Stimulated activated CD8-positive, alpha-beta memory T cell treated with anti-CD3 and anti-CD28 coated beads, Interleukin-4, amount 100 ng/mL, for 1 hour (primary cell): ENCODE measurements around the gene SPRY2.
"Not testable (repeated sequence)": the region's sequence is repeated elsewhere in the genome, so short reads cannot be mapped to it uniquely, and the experiment has no call there.

Experiments
- DNase-seq, 2 donors: peaks; one replicate each; pipeline ENCODE4 v3.0.0-alpha.2; 2020; ENCODE audit warnings: low read depth in 2 of 2, low spot score in 1 of 2

The SPRY2 gene

DNA sequence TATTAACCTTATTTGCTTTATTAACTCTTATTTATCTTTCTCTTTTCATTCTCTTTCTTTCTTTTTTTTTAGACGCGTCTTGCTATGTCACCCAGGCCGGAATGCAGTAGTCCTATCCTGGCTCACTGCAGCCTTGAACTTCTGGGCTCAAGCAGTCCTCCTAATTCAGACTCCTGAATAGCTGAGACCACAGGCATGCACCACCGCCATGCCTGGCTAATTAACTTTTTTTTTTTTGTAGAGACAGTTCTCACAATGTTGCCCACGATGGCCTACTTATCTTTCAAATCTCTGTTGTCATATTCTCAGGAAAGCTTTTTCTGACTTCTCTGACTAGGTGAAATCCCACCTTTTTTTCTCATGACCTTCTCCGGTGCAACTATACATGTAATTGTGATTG is 7.8 kb upstream of the SPRY2 start:
- no peak for DNase-seq

DNA sequence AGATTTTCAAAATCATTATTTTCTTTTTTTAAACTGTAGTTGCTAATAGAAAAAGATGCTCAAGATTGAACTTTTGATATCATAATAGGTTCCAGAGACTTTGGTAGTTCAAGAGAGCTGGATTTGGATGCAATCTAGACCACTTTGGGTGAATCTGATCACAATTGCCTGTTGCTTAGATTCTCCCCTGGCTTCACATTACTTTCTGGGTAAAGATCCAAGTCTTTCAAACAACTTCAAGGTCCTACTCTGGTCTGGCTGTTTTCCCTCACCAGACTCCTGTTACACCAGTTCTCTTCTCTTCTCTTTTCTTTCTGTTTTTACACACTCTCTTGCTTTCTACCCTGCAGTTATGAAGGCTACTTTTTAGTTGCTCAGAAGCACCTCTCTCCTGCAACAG is 7.4 kb upstream of the SPRY2 start:
- DNase-seq, result no peak

- no peak for DNase-seq
These were observed 5.0 kb upstream of the SPRY2 start for GRCh38 chr13:80345771-80346510.

- not testable (repeated sequence) for DNase-seq
These were observed 3.1 kb upstream of the SPRY2 start for GRCh38 chr13:80344032-80344431.

GRCh38 chr13:80342471-80343371 is 1.8 kb upstream of the SPRY2 start:
- no peak for DNase-seq

GRCh38 chr13:80341756-80342370 is 937 bp upstream of the SPRY2 start:
- no peak for DNase-seq

GRCh38 chr13:80340651-80341100 is 250 bp downstream of the SPRY2 start:
- no peak for DNase-seq

GRCh38 chr13:80339912-80340650 is 845 bp downstream of the SPRY2 start:
- DNase-seq, result no peak

GRCh38 chr13:80339563-80339911 is 1.4 kb downstream of the SPRY2 start:
- no peak for DNase-seq

DNA sequence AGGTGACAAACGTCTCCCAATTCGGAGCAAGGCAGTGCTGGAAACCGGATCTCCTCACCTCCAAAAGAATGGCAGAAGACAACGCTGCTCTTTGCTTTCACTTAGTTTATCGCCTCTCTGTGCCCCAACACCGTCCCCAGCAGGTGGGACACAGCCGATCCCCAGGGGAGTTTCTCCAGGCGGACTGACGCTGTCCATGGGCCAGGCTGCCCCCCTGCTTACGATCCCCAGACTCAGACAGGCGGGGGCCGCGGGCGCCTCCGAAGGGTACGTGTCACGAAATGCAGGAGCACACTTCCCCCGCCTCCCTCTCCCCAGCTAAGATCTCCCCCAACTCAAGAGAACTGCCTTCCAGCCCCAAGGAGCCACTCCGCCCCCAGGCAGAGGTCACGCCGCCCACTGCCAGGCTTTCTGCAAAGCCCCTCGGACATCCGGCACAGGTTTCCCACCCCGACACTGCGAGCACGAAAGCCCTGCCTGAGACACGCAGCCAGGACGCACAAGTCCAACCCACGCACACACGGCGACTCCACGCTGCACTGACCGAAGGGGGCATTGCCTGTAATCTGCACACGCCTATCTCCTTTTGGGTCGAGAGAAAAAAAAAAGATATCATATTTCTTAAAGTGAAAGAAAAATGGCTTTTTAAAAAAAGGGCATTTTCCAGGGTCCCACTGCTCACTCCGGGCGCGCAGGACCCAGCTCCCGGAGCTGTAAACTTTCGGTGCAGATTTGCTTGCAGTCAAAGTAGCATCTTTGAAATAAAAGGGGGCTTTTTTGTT is 2.0 kb downstream of the SPRY2 start:
- DNase-seq, result no peak

- no peak for DNase-seq
These were observed 3.4 kb downstream of the SPRY2 start for GRCh38 chr13:80337288-80338081.

DNA sequence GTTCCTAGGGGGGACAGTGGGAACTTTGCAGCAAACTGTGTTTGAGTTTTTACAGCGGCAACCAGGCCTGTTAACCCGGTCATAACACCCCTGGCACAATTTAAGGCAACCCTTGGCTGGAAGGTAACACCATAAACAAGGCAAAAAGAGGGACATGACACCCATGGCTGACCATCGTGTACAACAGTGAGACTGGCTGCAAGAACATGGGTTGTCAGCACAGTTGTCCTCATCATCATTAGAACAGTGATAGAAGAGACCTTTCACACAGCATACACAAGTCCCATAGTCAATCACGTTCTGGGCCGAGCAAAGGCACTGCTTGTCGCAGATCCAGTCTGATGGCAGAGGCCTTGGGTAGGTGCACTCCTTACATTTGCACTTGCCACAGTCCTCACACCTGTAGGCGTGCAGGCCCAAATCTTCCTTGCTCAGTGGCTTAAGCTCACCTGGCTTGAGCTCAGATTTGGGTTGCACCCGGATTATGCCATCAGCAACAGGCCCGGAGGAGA is 4.1 kb downstream of the SPRY2 start:
- no peak for DNase-seq

DNA sequence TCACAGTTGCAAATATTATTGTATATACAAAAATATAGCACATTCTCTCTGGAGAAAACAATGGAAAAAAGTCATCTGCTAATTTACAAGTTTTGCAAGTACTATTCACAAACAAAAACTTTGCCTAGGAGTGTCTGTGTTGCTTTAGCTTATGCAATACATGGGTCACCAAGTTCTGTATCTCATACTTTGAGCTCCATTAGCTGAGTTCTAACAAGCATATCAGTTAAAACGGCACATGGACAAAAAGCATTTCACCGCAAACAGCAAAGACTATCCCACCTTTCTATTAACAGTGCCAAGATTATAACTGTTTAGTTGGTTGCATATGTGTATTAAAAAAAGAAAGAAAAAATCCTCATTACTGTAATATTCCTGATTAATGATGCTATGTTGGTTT is 4.6 kb downstream of the SPRY2 start:
- DNase-seq, result no peak

DNA sequence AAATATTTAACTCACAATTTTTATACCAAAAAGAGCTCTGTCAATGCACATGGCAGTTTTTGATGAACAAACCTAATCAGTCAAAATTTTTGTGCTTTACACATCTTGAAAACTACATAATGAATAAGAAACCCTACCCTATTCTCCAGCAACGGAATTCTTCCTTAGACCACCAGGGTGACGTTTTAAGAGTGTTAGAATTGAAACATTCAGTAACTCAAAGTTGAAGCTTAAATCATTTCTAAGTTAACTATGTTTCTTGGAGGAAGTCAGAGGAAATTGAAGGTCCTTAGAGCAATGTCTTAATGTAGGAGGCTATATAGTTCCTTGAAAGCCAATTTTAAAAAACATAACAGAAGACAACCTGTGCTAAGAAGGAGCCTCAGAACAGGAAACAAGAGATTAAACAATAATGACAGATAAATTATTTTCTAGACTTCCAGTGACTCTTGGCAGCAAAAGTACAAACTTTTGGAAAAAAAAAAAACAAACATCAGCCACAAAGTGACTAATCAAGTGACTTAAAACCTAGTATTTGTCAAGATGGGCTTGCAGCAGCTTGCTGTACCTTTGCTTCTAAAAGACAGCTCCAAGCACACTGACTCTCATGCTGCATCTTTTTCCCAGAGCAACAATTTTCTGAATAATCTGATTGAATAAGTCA is 6.2 kb downstream of the SPRY2 start:
- no peak for DNase-seq

DNA sequence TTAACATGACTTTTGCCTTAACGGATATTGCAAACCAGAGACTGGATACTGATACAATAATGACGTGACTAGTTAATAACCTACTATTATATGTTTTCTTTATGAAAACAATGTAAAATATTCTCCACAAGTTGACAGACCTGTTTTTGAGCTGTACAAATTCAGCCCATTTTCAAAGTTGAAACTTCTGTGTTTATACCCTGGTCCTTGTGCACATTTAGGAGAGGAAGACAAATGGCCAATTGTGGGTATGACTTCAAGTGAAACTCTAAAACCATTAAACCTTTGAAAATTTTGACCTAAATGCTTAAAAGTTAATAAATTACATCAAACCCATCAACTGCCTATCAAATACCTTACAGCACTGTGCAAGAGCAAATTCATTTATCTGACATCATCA is 8.9 kb downstream of the SPRY2 start:
- DNase-seq, result no peak

- DNase-seq, result no peak
These were observed 11.7 kb downstream of the SPRY2 start for GRCh38 chr13:80329250-80329649.

DNA sequence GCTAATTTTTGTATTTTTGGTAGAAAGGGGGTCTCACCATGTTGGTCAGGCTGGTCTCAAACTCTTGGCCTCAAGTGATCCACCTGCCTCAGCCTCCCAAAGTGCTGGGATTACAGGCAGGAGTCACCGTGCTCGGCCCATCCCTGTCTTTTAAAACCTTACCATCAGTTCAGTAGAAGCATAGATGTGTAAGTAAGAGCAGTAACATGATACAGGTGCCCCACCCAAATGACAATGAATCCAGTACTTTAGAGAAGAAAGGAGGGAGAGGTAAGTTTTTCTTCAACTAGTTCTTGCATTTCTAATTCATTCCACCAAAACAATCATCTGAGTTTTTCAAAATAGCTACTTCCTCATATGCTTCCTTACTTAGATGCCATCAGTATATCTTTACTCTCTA is 21.9 kb downstream of the SPRY2 start:
- DNase-seq, result no peak

DNA sequence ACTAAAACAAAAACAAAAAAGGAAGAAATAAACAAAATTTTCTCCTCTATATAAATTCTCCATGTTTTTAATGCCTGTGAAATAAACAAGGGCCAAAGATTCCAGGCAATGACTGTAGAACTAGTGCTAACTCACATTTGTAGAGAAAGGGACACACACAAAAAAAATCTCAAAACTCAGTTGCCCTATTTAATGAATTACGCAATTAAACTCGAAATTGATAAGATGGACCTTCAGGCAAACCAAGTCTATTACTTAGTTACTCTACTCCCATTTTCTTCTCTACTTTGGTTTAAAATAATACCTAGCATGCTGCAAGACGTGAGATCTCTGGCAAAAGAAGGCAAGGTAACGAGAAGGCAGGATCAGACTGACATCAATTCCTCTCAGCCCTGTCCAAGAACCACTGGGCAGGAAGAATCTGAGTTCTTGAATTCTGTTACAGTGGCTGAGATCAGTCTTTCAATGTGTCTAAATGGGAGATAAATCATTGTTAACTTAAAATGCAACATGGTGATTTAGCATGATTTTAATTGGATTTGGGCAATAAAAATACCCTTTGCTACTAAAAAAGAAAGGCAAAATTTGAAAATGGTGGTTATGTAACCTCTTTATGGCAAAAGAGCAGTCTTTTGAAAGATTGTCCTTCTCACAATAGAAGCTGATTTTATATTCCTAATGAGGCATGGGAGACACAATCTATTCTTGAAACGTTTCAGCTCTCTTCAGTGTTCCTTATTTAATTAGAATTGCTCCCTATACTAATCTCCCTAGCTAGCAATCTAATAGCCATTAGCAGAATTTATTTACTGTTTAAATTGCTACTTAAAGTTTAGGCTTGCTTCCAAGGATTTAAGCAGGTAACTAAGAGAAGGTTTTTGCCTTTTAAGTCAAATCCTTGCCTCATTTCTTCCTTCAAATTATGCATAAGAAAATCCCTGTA is 25.9 kb downstream of the SPRY2 start:
- no peak for DNase-seq
